Frontal cortex (tissue), 4 donors: ENCODE data around the gene MAB21L4. TPM values are rescaled to one million over a fixed set of nuclear protein-coding genes. Genes with fewer than 3 reads are reported as not detected.

ENCODE experiments used
- DNase-seq, 2 donors: peaks; one replicate each; pipeline ENCODE4 v3.0.0; 2012; ENCODE audit warnings: low spot score in 2 of 2
- FAIRE-seq: peaks from 2 replicates; lab custom pipeline; 2012; peaks lifted over from hg19 to GRCh38; lab: Jason Lieb, UNC
- total RNA-seq: library from RNA; depleted of rRNA; stranded (reverse); fragments of >200 nt; gene quantifications from one replicate; pipeline ENCODE4 v1.2.3, GENCODE V29; 2014
- donor health status: control.
- donor health status: control.
- donor health status: control.

The MAB21L4 gene
- total RNA-seq, 1 donor from 2014 or later: not detected

- FAIRE-seq (no peak), DNase-seq (no peak)
Observed at GRCh38 chr2:240898108-240898730, 2.3 kb upstream of the MAB21L4 start.

DNA sequence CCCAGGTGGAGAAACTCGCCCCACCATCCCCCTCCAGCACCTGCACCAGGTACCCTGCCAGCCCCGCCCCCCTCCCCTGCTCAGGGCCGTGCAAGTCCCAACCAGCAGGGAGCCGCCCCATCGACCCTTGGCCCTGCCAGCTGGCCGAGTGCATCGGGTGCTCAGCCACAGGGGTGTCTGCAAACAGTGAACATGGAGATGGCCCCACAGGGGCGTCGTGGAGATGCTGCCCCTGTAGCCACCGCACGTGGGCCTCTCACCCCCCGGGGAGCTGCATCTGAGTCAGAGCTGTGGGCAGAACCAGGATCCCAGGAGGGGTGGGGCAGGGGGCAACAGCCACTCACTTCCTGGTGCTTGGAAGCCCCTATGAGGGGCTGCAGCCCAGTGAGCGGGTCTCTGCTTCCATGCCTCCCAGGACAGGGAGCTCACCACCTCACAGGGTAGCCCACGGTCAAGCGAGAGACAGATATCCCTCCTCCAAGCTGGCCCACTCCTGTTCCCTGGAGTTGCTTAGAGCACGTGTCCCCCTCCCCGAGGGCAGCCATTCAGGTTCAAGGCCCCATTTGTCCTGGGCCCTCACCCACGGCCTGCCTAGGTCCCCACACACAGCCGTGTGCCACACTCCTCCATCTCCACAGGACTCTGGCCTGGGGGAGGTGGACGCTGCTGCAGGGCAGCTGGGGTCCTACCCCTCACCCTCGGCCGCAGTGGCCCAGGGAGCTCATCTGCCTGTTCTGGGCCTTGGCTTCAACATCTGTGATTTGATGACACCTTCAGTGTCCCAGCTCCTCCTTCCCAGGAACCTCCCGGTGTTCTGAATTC is 1.1 kb upstream of the MAB21L4 start:
- DNase-seq (no peak), FAIRE-seq (no peak)

- FAIRE-seq: no peak
- no peak for DNase-seq
Observed at GRCh38 chr2:240896394-240896793, 438 bp upstream of the MAB21L4 start.

DNA sequence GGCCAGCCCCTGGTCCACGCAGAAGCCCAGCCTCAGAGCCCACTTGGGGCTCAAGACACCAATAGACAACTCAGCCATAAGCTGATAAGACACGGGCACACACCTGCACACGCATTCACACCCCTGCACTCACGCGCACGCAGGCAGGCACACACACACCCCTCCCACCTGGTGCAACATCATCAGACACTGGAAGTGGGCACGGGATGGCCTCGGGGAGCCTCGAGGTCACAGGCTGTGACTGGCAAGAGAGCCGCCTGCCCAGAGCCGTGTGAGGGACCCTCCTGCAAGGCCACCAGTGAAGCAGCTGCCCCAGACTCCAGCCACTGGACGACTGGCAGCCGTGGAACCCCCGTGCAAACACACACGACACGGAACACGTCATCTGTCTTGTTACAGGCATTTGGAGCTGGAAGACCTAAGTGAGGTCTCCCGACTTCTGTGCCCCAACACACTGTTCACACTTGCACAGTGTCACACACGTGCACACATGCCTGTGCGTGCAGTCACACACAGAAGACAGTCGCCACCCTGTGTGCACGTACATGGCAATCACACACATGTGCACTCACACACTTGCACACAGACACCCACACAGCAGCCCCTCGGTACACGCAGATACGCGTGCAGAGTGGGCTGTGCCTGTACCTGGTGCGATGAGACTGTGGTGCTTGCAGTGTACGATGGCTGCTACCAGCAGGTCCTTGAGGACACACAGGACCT is 959 bp downstream of the MAB21L4 start:
- FAIRE-seq (no peak), DNase-seq (no peak)

DNA sequence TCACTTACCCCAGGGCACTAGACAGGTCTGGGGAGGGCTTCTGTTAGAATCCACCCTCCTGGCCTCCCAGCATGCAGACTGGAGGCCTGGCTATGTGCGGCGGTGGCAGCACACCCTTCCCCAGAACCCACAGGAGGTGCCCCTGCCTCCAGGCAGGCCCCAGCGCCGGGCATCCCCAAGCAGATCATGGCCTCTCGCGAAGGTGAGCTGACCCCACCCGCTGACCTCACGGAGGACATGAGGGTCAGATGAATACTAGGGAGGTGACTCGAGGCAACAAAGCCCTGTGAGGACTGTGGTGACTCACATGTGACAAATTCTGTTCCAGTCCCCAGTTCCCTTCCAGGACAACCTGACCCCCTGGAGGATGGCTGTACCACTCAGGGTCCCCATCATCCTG is 1.9 kb downstream of the MAB21L4 start:
- DNase-seq: no peak
- FAIRE-seq: no peak

- DNase-seq: peak in 1 of 2 donors; percentile 66
- no peak for FAIRE-seq
Observed at GRCh38 chr2:240893363-240893844, 2.6 kb downstream of the MAB21L4 start.

GRCh38 chr2:240892925-240893324 is 3.0 kb downstream of the MAB21L4 start:
- DNase-seq (no peak), FAIRE-seq (no peak)

DNA sequence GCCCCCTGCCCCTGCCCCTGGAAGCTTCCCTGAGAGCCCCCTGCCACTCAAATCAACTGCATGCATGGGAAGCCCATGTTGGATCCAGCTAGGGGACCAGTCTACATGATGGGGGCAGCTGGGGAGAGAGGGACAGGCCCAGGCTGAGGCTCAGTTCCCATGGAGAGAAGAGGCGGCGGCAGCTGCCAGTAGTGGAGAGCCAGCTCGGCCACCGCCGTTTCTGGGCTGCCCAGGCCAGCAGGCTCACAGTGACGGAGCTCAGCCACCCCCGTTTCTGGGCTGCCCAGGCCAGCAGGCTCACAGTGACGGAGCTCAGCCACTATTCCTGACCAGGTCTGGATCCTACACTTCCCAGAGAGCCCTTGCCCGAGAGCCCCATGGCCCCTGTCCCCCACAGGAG is 3.6 kb downstream of the MAB21L4 start:
- DNase-seq (no peak), FAIRE-seq (no peak)

DNA sequence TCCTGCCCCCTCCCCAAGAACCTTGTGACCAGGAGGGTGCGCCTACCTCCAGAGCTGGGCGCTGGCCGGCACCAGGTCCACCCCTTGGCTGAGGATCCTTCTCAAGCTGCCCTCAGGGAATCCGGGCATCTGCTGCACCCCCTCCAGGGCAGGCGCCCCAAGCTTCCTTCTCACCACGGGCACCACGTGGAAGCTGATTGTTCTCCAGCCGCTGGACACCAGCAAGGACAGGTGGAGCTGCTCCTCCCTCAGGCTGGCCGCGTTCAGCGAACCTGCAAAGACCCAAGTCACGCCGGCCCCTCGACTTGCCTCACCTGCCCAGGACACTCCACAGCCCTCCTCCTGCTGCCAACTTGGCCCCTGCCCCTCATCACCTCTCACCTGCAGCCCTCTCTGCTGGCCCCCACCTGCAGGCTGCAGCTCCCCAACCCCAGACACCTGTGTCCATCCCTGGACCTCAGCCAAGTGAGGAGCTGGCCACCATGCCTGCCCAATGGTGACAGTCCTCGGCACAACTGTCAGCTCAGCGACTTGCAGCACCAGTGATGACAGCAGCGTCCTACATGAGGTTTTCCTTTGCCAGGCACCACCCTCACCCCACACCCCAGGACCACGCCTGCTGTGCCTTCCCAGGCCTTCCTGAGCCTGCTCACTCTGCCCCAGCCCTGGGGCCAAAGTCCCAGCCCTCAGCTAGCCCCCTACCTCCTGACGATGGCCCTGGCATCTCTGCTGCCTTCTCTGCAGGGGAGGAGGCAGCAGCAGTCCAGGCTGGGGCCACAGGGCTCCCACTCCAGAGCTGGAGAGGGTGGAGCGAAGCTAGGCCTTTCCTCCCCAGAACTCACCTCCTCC is 4.2 kb downstream of the MAB21L4 start:
- no peak for DNase-seq
- FAIRE-seq: no peak

GRCh38 chr2:240890691-240891090 is 5.3 kb downstream of the MAB21L4 start:
- DNase-seq: no peak
- FAIRE-seq: no peak

GRCh38 chr2:240889601-240890560 is 6.1 kb downstream of the MAB21L4 start:
- DNase-seq (no peak), FAIRE-seq (no peak)

- DNase-seq (no peak), FAIRE-seq (no peak)
Observed at GRCh38 chr2:240888890-240889573, 6.9 kb downstream of the MAB21L4 start.

DNA sequence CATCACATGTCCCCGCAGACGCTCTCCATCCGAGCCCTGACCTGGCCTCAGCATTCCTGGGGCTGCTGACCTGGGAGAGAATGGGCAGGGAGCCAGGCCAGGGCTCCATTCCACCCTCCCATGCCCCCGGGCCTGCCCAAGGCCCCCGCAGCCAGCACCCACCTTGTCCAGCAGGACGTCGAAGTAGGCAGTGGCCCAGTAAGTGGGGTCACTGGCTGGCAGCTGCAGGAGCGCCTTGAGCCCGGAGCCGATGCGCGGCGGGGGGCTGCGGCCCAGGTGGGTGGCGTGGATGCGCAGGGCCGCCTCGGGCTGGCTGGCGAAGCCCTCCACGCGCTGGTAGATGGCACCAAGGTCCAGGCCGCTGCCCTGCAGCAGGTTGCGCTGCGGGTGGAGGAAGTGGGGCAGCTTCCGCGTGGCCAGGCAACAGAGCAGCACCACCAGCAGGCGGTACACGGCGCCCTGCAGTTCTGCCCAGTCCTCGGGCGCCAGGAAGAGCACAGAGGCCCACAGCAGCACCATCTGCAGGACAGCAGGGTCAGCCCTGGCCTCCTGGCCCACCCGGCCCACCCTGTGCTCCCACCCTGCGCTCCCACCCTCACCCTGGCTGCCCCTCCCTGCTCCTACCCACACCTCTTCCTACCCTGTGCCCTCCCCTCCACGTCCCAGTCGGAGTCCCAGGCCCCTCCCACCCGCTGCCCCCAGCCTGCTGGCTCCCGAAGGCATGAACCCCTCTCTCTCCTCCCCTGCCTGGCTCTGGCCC is 7.6 kb downstream of the MAB21L4 start:
- FAIRE-seq (no peak), DNase-seq (no peak)

- DNase-seq (no peak), FAIRE-seq (no peak)
Observed at GRCh38 chr2:240887631-240888030, 8.3 kb downstream of the MAB21L4 start.

- DNase-seq (no peak), FAIRE-seq (no peak)
Observed at GRCh38 chr2:240886678-240887609, 9.0 kb downstream of the MAB21L4 start.

- DNase-seq: no peak
- FAIRE-seq: no peak
Observed at GRCh38 chr2:240886023-240886565, 9.9 kb downstream of the MAB21L4 start.
